ENCODE results near the gene FAS.
"Not testable (repeated sequence)": the region's sequence is repeated elsewhere in the genome, so short reads cannot be mapped to it uniquely, and the experiment has no call there.

- not testable (repeated sequence) for TF ChIP-seq CTCF (IDR thresholded peaks at IDR 0.05; ENCODE audit: poor library complexity); EZH2 (IDR thresholded peaks at IDR 0.05; ENCODE audit: borderline replicate concordance); EZH2phosphoT487 (IDR thresholded peaks at IDR 0.05; ENCODE audit: low read depth, severe bottlenecking, unreplicated experiment)
Measured at GRCh38 chr10:89021526-89021925, 30.9 kb downstream of the FAS start.

Measured in hepatocyte (in vitro differentiated cells).